ENCODE measurements around the gene PRR5L.
"Not testable (repeated sequence)": the region's sequence is repeated elsewhere in the genome, so short reads cannot be mapped to it uniquely, and the experiment has no call there.

The PRR5L gene

GRCh38 chr11:36480833-36481232, 184.7 kb downstream of the PRR5L start:
- Histone ChIP-seq H3K4me2 (ENCODE audit: low read length) (no peak overlapping the region), H3K27me3 (ENCODE audit: low read depth, low read length) (no peaks in the 10 kb centered on the region), H3K36me3 (replicated peaks; ENCODE audit: low read depth, low read length) (peaks cover 2% of the 10 kb centered on the region), H3K4me3 (ENCODE audit: low read length) (no peak overlapping the region), H3K9me3 (ENCODE audit: insufficient read depth, low read length) (no peaks in the 10 kb centered on the region), H3K79me2 (ENCODE audit: low read length) (no peaks in the 10 kb centered on the region), H3K9ac (ENCODE audit: low read length) (no peak overlapping the region), H3K4me1 (ENCODE audit: low read length) (peaks cover 9% of the 10 kb centered on the region), H3K27ac (ENCODE audit: low read length) (no peak overlapping the region), H4K20me1 (ENCODE audit: insufficient read depth, low read length) (no peaks in the 10 kb centered on the region), H2AFZ (ENCODE audit: low read depth, low read length) (no peak overlapping the region)
- TF ChIP-seq, protein P1, sequence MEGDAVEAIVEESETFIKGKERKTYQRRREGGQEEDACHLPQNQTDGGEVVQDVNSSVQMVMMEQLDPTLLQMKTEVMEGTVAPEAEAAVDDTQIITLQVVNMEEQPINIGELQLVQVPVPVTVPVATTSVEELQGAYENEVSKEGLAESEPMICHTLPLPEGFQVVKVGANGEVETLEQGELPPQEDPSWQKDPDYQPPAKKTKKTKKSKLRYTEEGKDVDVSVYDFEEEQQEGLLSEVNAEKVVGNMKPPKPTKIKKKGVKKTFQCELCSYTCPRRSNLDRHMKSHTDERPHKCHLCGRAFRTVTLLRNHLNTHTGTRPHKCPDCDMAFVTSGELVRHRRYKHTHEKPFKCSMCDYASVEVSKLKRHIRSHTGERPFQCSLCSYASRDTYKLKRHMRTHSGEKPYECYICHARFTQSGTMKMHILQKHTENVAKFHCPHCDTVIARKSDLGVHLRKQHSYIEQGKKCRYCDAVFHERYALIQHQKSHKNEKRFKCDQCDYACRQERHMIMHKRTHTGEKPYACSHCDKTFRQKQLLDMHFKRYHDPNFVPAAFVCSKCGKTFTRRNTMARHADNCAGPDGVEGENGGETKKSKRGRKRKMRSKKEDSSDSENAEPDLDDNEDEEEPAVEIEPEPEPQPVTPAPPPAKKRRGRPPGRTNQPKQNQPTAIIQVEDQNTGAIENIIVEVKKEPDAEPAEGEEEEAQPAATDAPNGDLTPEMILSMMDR (IDR thresholded peaks at IDR 0.05; ENCODE audit: low read depth, low read length): no peak
- TF ChIP-seq EZH2phosphoT487 (IDR thresholded peaks at IDR 0.05; ENCODE audit: low read depth): no peak

DNA sequence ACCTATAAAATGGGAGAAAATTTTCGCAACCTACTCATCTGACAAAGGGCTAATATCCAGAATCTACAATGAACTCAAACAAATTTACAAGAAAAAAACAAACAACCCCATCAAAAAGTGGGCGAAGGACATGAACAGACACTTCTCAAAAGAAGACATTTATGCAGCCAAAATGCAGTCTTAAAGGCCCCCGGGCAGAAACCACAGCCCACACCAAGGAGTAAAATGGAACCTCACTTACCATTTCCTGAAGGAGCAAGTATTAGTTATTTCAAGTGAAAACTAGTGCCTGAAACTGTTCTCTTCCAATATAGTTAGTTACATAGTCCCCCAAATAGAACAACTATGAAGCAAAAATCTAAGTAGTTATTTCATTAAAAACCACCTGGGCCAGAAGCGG, 187.0 kb downstream of the PRR5L start:
- H3K4me2 ChIP-seq (ENCODE audit: low read length); H3K4me1 ChIP-seq (ENCODE audit: low read length); H3K9me3 ChIP-seq (ENCODE audit: insufficient read depth, low read length); H4K20me1 ChIP-seq (ENCODE audit: insufficient read depth, low read length); H3K36me3 ChIP-seq (replicated peaks; ENCODE audit: low read depth, low read length); H2AFZ ChIP-seq (ENCODE audit: low read depth, low read length); H3K9ac ChIP-seq (ENCODE audit: low read length); H3K27me3 ChIP-seq (ENCODE audit: low read depth, low read length); H3K4me3 ChIP-seq (ENCODE audit: low read length); H3K79me2 ChIP-seq (ENCODE audit: low read length); H3K27ac ChIP-seq (ENCODE audit: low read length): not testable (repeated sequence)

DNA sequence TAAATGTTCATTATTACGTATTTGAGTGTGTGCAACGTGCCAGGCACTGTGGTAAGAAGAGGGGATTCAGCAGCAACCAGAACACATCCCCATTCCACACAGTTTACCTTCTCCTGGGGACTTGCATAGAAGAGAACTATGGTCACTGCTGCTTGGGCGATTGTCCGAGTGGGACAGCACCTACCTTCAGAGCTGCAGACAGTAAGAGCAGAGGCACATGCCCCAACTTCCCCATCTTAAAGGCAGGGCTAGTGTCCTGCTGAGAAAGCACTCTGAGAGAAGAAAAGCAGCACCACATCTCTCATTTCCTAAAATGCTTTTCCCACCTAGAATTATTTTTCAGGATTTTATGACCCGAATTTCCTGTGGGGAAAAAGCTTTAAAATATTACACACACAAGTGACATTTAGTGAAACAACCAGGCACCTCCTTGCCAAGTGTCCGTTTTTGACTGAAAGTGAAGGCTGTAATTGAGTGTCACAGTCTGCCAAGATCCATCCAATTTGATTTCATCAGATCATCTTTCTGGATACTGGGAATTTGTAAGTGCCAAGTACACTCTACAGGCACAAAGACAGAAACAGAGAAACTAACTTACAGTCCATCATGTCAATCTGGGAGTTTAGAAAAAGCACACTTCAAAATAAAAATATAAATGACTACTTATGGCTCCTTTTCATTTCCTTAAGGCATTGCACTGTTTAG, 189.4 kb downstream of the PRR5L start:
- Histone ChIP-seq H3K4me3 (ENCODE audit: low read length) (no peak overlapping the region), H2AFZ (ENCODE audit: low read depth, low read length) (no peak overlapping the region), H3K79me2 (ENCODE audit: low read length) (no peaks in the 10 kb centered on the region), H3K9ac (ENCODE audit: low read length) (no peak overlapping the region), H3K4me1 (ENCODE audit: low read length) (no peaks in the 10 kb centered on the region), H3K27ac (ENCODE audit: low read length) (no peak overlapping the region), H3K27me3 (ENCODE audit: low read depth, low read length) (no peaks in the 10 kb centered on the region), H3K9me3 (ENCODE audit: insufficient read depth, low read length) (no peaks in the 10 kb centered on the region), H3K36me3 (replicated peaks; ENCODE audit: low read depth, low read length) (peaks cover 9% of the 10 kb centered on the region), H3K4me2 (ENCODE audit: low read length) (no peak overlapping the region), H4K20me1 (ENCODE audit: insufficient read depth, low read length) (no peaks in the 10 kb centered on the region)
- no peak for TF ChIP-seq EZH2phosphoT487 (IDR thresholded peaks at IDR 0.05; ENCODE audit: low read depth)

DNA sequence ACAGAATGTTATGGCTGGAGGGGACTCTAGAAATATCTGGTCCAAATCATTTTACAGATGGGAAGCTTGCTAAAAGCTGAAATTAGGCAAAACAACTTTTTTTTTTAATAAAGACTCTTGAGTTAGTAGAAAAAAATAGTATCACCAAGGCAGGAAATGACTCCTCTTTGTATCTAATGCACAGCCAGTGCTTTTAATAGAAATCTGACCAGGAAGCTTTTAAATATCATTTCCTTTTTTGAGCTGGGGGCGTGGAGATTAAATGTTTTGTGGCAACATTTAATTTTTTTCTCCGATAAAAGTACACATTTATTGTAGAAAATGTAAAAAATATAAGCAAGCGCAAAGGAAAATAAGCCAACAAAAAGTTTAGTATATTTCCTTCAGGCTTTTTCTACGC, 191.5 kb downstream of the PRR5L start:
- no peaks in the 10 kb centered on the region for H3K27me3 ChIP-seq (ENCODE audit: low read depth, low read length)
- H3K4me1 ChIP-seq (ENCODE audit: low read length): no peaks in the 10 kb centered on the region
- H4K20me1 ChIP-seq (ENCODE audit: insufficient read depth, low read length): no peaks in the 10 kb centered on the region
- no peak overlapping the region for H3K9ac ChIP-seq (ENCODE audit: low read length)
- no peak overlapping the region for H3K4me3 ChIP-seq (ENCODE audit: low read length)
- peaks cover 17% of the 10 kb centered on the region for H3K36me3 ChIP-seq (replicated peaks; ENCODE audit: low read depth, low read length)
- H2AFZ ChIP-seq (ENCODE audit: low read depth, low read length): no peak overlapping the region
- TF ChIP-seq, protein P1 (IDR thresholded peaks at IDR 0.05; ENCODE audit: low read depth, low read length): no peak
- TF ChIP-seq EZH2phosphoT487 (IDR thresholded peaks at IDR 0.05; ENCODE audit: low read depth): no peak
- H3K27ac ChIP-seq (ENCODE audit: low read length): no peak overlapping the region
- no peaks in the 10 kb centered on the region for H3K9me3 ChIP-seq (ENCODE audit: insufficient read depth, low read length)
- H3K79me2 ChIP-seq (ENCODE audit: low read length): no peaks in the 10 kb centered on the region
- no peak overlapping the region for H3K4me2 ChIP-seq (ENCODE audit: low read length)

DNA sequence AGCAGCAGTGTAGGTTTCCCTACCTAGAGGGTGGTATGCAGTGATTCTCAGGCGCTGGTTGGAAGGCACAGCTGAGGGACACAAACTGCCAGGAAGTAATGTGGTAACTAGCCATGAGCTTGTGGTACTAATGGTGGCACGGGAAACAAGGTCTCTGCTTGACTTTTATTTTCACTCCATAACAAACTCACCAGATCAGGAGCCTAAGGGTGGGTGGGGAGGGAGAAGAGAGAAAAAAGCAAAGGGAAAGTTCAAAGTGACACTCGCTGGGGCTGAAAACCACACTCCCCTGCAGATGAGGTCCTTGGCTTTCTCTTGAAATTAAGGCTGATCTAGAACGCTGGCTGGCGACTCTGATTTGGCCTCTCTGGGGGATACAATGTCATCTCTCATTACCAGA, 192.0 kb downstream of the PRR5L start:
- Histone ChIP-seq H3K4me3 (ENCODE audit: low read length) (no peak overlapping the region), H3K27me3 (ENCODE audit: low read depth, low read length) (no peaks in the 10 kb centered on the region), H3K36me3 (replicated peaks; ENCODE audit: low read depth, low read length) (peaks cover 17% of the 10 kb centered on the region), H4K20me1 (ENCODE audit: insufficient read depth, low read length) (no peaks in the 10 kb centered on the region), H3K27ac (ENCODE audit: low read length) (no peak overlapping the region), H3K4me2 (ENCODE audit: low read length) (no peak overlapping the region), H2AFZ (ENCODE audit: low read depth, low read length) (no peak overlapping the region), H3K4me1 (ENCODE audit: low read length) (no peaks in the 10 kb centered on the region), H3K79me2 (ENCODE audit: low read length) (no peaks in the 10 kb centered on the region), H3K9ac (ENCODE audit: low read length) (no peak overlapping the region), H3K9me3 (ENCODE audit: insufficient read depth, low read length) (no peaks in the 10 kb centered on the region)
- TF ChIP-seq, protein P1 (IDR thresholded peaks at IDR 0.05; ENCODE audit: low read depth, low read length): no peak
- no peak for TF ChIP-seq EZH2phosphoT487 (IDR thresholded peaks at IDR 0.05; ENCODE audit: low read depth)
